Colon (tissue), 2 donors: ENCODE data around the gene PTPN18.
"Not testable (repeated sequence)": the region's sequence is repeated elsewhere in the genome, so short reads cannot be mapped to it uniquely, and the experiment has no call there.

Experiments
- FAIRE-seq: peaks from 2 replicates; lab custom pipeline; 2012; peaks lifted over from hg19 to GRCh38; lab: Jason Lieb, UNC
- donor health status: control.
- donor health status: control.

The PTPN18 gene

GRCh38 chr2:130381145-130381544 is 25.3 kb downstream of the PTPN18 start:
- FAIRE-seq, result no peak

- FAIRE-seq, result no peak
These were observed 25.8 kb downstream of the PTPN18 start for GRCh38 chr2:130381619-130382018.

- no peak for FAIRE-seq
These were observed 26.6 kb downstream of the PTPN18 start for GRCh38 chr2:130382313-130382917.

- FAIRE-seq, result no peak
These were observed 29.9 kb downstream of the PTPN18 start for GRCh38 chr2:130385709-130386108.

- no peak for FAIRE-seq
These were observed 31.2 kb downstream of the PTPN18 start for GRCh38 chr2:130387071-130387400.

- FAIRE-seq, result no peak
These were observed 31.9 kb downstream of the PTPN18 start for GRCh38 chr2:130387804-130388203.

- no peak for FAIRE-seq
These were observed 32.5 kb downstream of the PTPN18 start for GRCh38 chr2:130388221-130388907.

- FAIRE-seq, result no peak
These were observed 33.5 kb downstream of the PTPN18 start for GRCh38 chr2:130389358-130389757.

GRCh38 chr2:130389783-130390182 is 33.9 kb downstream of the PTPN18 start:
- no peak for FAIRE-seq

GRCh38 chr2:130390460-130391057 is 34.7 kb downstream of the PTPN18 start:
- FAIRE-seq, result no peak

GRCh38 chr2:130391058-130391871 is 35.4 kb downstream of the PTPN18 start:
- FAIRE-seq, result no peak

GRCh38 chr2:130391872-130392670 is 36.2 kb downstream of the PTPN18 start:
- FAIRE-seq, result no peak

- no peak for FAIRE-seq
These were observed 37.6 kb downstream of the PTPN18 start for GRCh38 chr2:130393318-130393910.

GRCh38 chr2:130406280-130406679 is 50.4 kb downstream of the PTPN18 start:
- FAIRE-seq, result not testable (repeated sequence)

- not testable (repeated sequence) for FAIRE-seq
These were observed 60.8 kb downstream of the PTPN18 start for GRCh38 chr2:130416693-130417092.

GRCh38 chr2:130418845-130419244 is 63.0 kb downstream of the PTPN18 start:
- FAIRE-seq, result not testable (repeated sequence)
